HepG2 (cell line): ENCODE results near the gene HMBS. TPM values are rescaled to one million over a fixed set of nuclear protein-coding genes. Genes with fewer than 3 reads are reported as not detected.

Source experiments
- HDAC1 ChIP-seq: sonication (generic); formaldehyde crosslinking; IDR thresholded peaks from 2 replicates; pipeline ENCODE4 v1.5.1; 2020; ENCODE audit warnings: mild to moderate bottlenecking, missing genetic modification reagents
- HMG20B ChIP-seq: conservative IDR thresholded peaks from 2 replicates; pipeline ENCODE4 v1.6.1; 2016; ENCODE audit warnings: missing genetic modification reagents, missing compliant biosample characterization
- ISX ChIP-seq: sonication (generic); formaldehyde crosslinking; conservative IDR thresholded peaks from 2 replicates; pipeline ENCODE4 v1.5.0; 2020; ENCODE audit warnings: missing genetic modification reagents
- MAFK ChIP-seq, 2 experiments: IDR thresholded peaks in 1 of 2; conservative IDR thresholded peaks in 1 of 2; 2 replicates each; pipeline ENCODE4 v1.6.1; 2011; ENCODE audit warnings: improper control_type of control experiment in 2 of 2, low read length in 2 of 2
- TRIM24 ChIP-seq: sonication (generic); formaldehyde crosslinking; IDR thresholded peaks from 2 replicates; pipeline ENCODE4 v1.8.0; 2022; ENCODE audit warnings: mild to moderate bottlenecking, missing genetic modification reagents
- ZNF20 ChIP-seq: sonication (generic); formaldehyde crosslinking; IDR thresholded peaks from 2 replicates; pipeline ENCODE4 v1.4.0; 2020; ENCODE audit warnings: mild to moderate bottlenecking, moderate library complexity, missing genetic modification reagents
- ZNF557 ChIP-seq: sonication (generic); formaldehyde crosslinking; IDR thresholded peaks from 2 replicates; pipeline ENCODE4 v1.4.0; 2020; ENCODE audit warnings: missing genetic modification reagents
- ZNF674 ChIP-seq: sonication (generic); formaldehyde crosslinking; IDR thresholded peaks from 2 replicates; pipeline ENCODE4 v1.5.0; 2020; ENCODE audit warnings: low read depth, mild to moderate bottlenecking, missing genetic modification reagents
- polyA plus RNA-seq, 8 experiments: library from polyadenylated mRNA; depleted of rRNA in 3 of 8; stranded (reverse) in 7 of 8; unstranded in 1 of 8; fragments of >200 nt; fragmentation: Illumina TruSeq in 4 of 8; extraction: Trizol in 4 of 8; gene quantifications; 2 replicates each; pipeline versions ENCODE4 v1.2.1 to v1.2.3, GENCODE V29; 2011 to 2016; ENCODE audit warnings: low read depth in 4 of 8, missing spikeins in 1 of 8, mixed read lengths in 1 of 8; ENCODE audit not compliant: insufficient read depth in 1 of 8
- total RNA-seq, 5 experiments: library from RNA; depleted of rRNA; stranded (reverse); fragments of >200 nt; fragmentation: Illumina TruSeq; extraction: Trizol; gene quantifications; 2 replicates each; pipeline ENCODE4 v1.2.3, GENCODE V29; 2016; ENCODE audit warnings: low read depth in 1 of 5
- TF ChIP-seq, protein P1 (sequence below): sonication (generic); formaldehyde crosslinking; IDR thresholded peaks from 2 replicates; pipeline ENCODE4 v1.9.0; 2021; ENCODE audit warnings: mild to moderate bottlenecking, missing genetic modification reagents
- TF ChIP-seq, protein P2 (sequence below): sonication (generic); formaldehyde crosslinking; IDR thresholded peaks from 2 replicates; pipeline ENCODE4 v1.5.1; 2020; ENCODE audit warnings: missing genetic modification reagents, mild to moderate bottlenecking, borderline replicate concordance
- TF ChIP-seq, protein P3 (sequence below): sonication (generic); formaldehyde crosslinking; IDR thresholded peaks from 2 replicates; pipeline ENCODE4 v1.4.0; 2020; ENCODE audit warnings: missing genetic modification reagents
- TF ChIP-seq, protein P4 (sequence below): sonication (generic); formaldehyde crosslinking; IDR thresholded peaks from 2 replicates; pipeline ENCODE4 v1.4.0; 2020; ENCODE audit warnings: missing genetic modification reagents, borderline replicate concordance
- TF ChIP-seq, protein P5 (sequence below): sonication (generic); formaldehyde crosslinking; IDR thresholded peaks from 2 replicates; pipeline ENCODE4 v1.4.0; 2020; ENCODE audit warnings: missing genetic modification reagents

HMBS gene
- total and polyA plus RNA-seq, 2 of the 13 experiments (the other 11 are each of a cell fraction or from before 2014, with no cell fraction given), result 9.4 to 46.9 TPM

DNA sequence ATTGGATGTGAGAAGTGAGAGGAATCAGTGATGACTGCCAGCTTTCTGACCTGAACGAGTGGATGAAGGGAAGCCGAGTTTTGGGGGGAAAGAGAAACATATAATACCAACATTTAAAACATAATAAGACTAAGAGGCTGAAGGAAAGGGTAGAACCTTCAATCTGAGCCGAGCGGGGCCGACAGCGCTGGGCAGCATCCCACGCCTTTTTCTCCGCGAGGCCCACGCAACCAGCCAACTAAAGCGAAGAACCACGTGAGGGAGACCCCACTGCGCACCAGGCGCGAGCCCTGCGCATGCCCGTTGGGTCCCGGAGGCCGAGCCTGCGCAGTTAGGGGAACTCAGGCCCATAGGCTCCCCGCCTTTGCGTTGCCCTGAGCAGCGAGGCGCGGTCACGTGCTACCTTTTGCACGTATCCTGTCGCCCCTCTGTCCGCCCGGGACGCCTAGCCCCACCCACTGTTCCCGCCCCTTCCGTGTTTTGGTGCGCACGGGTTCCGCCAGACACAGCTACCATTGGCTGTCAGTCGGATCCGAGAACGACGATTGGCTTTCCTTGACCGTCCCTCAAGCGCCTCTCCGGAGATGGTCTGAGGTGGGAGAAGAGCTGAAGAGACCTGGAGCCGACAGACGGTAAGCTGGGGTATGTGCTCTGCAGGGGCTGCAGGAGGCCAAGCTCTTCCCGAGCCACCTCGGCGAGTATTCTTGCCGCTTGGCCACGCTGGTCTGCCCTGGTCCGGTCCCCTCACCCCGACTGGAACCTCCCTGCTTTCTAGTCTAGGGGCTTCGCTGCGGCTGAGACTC lies 36.5 kb downstream of the HMBS start, which contains the start of gene HINFP (continued):
- TF ChIP-seq, protein P1, sequence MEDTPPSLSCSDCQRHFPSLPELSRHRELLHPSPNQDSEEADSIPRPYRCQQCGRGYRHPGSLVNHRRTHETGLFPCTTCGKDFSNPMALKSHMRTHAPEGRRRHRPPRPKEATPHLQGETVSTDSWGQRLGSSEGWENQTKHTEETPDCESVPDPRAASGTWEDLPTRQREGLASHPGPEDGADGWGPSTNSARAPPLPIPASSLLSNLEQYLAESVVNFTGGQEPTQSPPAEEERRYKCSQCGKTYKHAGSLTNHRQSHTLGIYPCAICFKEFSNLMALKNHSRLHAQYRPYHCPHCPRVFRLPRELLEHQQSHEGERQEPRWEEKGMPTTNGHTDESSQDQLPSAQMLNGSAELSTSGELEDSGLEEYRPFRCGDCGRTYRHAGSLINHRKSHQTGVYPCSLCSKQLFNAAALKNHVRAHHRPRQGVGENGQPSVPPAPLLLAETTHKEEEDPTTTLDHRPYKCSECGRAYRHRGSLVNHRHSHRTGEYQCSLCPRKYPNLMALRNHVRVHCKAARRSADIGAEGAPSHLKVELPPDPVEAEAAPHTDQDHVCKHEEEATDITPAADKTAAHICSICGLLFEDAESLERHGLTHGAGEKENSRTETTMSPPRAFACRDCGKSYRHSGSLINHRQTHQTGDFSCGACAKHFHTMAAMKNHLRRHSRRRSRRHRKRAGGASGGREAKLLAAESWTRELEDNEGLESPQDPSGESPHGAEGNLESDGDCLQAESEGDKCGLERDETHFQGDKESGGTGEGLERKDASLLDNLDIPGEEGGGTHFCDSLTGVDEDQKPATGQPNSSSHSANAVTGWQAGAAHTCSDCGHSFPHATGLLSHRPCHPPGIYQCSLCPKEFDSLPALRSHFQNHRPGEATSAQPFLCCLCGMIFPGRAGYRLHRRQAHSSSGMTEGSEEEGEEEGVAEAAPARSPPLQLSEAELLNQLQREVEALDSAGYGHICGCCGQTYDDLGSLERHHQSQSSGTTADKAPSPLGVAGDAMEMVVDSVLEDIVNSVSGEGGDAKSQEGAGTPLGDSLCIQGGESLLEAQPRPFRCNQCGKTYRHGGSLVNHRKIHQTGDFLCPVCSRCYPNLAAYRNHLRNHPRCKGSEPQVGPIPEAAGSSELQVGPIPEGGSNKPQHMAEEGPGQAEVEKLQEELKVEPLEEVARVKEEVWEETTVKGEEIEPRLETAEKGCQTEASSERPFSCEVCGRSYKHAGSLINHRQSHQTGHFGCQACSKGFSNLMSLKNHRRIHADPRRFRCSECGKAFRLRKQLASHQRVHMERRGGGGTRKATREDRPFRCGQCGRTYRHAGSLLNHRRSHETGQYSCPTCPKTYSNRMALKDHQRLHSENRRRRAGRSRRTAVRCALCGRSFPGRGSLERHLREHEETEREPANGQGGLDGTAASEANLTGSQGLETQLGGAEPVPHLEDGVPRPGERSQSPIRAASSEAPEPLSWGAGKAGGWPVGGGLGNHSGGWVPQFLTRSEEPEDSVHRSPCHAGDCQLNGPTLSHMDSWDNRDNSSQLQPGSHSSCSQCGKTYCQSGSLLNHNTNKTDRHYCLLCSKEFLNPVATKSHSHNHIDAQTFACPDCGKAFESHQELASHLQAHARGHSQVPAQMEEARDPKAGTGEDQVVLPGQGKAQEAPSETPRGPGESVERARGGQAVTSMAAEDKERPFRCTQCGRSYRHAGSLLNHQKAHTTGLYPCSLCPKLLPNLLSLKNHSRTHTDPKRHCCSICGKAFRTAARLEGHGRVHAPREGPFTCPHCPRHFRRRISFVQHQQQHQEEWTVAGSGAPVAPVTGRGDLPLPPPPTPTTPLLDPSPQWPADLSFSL (CRISPR knock-in tag), result no peak
- TF ChIP-seq ZNF674 (CRISPR knock-in tag) (no peak), ISX (CRISPR knock-in tag) (no peak), ZNF20 (no peak), HMG20B (no peak), HDAC1 (CRISPR knock-in tag) (peak; percentile 69), ZNF557 (0 out of 2 replicates have a peak, but pooled peaks have one; percentile 55), MAFK (conservative IDR thresholded peaks at IDR 0.05 in 1 of 2, IDR thresholded peaks at IDR 0.05 in 1 of 2; ENCODE audit: low read length in 2 of 2) (no peak), TRIM24 (CRISPR knock-in tag) (no peak)
- TF ChIP-seq, protein P2, sequence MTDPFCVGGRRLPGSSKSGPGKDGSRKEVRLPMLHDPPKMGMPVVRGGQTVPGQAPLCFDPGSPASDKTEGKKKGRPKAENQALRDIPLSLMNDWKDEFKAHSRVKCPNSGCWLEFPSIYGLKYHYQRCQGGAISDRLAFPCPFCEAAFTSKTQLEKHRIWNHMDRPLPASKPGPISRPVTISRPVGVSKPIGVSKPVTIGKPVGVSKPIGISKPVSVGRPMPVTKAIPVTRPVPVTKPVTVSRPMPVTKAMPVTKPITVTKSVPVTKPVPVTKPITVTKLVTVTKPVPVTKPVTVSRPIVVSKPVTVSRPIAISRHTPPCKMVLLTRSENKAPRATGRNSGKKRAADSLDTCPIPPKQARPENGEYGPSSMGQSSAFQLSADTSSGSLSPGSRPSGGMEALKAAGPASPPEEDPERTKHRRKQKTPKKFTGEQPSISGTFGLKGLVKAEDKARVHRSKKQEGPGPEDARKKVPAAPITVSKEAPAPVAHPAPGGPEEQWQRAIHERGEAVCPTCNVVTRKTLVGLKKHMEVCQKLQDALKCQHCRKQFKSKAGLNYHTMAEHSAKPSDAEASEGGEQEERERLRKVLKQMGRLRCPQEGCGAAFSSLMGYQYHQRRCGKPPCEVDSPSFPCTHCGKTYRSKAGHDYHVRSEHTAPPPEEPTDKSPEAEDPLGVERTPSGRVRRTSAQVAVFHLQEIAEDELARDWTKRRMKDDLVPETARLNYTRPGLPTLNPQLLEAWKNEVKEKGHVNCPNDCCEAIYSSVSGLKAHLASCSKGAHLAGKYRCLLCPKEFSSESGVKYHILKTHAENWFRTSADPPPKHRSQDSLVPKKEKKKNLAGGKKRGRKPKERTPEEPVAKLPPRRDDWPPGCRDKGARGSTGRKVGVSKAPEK (CRISPR knock-in tag), result no peak
- TF ChIP-seq, protein P3, sequence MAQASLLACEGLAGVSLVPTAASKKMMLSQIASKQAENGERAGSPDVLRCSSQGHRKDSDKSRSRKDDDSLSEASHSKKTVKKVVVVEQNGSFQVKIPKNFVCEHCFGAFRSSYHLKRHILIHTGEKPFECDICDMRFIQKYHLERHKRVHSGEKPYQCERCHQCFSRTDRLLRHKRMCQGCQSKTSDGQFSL, result 0 out of 2 replicates have a peak, but pooled peaks have one; percentile 59
- TF ChIP-seq, protein P4, sequence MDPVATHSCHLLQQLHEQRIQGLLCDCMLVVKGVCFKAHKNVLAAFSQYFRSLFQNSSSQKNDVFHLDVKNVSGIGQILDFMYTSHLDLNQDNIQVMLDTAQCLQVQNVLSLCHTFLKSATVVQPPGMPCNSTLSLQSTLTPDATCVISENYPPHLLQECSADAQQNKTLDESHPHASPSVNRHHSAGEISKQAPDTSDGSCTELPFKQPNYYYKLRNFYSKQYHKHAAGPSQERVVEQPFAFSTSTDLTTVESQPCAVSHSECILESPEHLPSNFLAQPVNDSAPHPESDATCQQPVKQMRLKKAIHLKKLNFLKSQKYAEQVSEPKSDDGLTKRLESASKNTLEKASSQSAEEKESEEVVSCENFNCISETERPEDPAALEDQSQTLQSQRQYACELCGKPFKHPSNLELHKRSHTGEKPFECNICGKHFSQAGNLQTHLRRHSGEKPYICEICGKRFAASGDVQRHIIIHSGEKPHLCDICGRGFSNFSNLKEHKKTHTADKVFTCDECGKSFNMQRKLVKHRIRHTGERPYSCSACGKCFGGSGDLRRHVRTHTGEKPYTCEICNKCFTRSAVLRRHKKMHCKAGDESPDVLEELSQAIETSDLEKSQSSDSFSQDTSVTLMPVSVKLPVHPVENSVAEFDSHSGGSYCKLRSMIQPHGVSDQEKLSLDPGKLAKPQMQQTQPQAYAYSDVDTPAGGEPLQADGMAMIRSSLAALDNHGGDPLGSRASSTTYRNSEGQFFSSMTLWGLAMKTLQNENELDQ, result no peak
- TF ChIP-seq, protein P5, sequence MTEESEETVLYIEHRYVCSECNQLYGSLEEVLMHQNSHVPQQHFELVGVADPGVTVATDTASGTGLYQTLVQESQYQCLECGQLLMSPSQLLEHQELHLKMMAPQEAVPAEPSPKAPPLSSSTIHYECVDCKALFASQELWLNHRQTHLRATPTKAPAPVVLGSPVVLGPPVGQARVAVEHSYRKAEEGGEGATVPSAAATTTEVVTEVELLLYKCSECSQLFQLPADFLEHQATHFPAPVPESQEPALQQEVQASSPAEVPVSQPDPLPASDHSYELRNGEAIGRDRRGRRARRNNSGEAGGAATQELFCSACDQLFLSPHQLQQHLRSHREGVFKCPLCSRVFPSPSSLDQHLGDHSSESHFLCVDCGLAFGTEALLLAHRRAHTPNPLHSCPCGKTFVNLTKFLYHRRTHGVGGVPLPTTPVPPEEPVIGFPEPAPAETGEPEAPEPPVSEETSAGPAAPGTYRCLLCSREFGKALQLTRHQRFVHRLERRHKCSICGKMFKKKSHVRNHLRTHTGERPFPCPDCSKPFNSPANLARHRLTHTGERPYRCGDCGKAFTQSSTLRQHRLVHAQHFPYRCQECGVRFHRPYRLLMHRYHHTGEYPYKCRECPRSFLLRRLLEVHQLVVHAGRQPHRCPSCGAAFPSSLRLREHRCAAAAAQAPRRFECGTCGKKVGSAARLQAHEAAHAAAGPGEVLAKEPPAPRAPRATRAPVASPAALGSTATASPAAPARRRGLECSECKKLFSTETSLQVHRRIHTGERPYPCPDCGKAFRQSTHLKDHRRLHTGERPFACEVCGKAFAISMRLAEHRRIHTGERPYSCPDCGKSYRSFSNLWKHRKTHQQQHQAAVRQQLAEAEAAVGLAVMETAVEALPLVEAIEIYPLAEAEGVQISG (CRISPR knock-in tag), result peak; percentile 84
